Endothelial cell of umbilical vein (primary cell): ENCODE results near the gene VRK2.

Experiments
- POLR2A ChIP-seq: IDR thresholded peaks from 2 replicates; pipeline ENCODE4 v1.6.1; 2012; ENCODE audit warnings: low read depth, mild to moderate bottlenecking, control low read depth, low read length
- TF ChIP-seq, protein P1 (sequence below), 2 donors: IDR thresholded peaks; 1 replicate in 1 of 2; 2 replicates in 1 of 2; pipeline ENCODE4 v1.5.1; 2011; ENCODE audit warnings: low read length in 2 of 2, mild to moderate bottlenecking in 2 of 2, moderate library complexity in 2 of 2, control low read depth in 1 of 2, inconsistent platforms in 1 of 2, low read depth in 1 of 2; ENCODE audit not compliant: insufficient read depth in 1 of 2; ENCODE audit errors: extremely low read depth in 1 of 2

DNA sequence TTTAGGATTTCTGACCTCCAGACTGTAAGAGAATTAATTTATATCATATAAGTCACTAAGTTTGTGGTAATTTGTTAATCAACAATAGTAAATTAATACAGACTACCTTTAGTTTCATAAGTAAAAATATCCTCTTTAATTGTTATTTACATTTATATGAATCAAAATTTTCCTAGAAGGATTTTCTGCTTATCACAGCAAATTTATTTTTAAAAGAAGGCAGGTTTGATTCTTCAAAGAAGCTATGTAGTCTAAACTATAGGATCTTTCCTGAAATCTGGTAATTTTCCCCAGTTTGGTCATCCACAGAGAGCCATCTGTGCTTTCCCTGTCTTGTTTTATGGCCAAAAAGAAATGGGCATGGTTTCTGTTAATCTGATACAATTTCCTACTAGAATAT is 13.1 kb upstream of the VRK2 start:
- TF ChIP-seq, protein P1, sequence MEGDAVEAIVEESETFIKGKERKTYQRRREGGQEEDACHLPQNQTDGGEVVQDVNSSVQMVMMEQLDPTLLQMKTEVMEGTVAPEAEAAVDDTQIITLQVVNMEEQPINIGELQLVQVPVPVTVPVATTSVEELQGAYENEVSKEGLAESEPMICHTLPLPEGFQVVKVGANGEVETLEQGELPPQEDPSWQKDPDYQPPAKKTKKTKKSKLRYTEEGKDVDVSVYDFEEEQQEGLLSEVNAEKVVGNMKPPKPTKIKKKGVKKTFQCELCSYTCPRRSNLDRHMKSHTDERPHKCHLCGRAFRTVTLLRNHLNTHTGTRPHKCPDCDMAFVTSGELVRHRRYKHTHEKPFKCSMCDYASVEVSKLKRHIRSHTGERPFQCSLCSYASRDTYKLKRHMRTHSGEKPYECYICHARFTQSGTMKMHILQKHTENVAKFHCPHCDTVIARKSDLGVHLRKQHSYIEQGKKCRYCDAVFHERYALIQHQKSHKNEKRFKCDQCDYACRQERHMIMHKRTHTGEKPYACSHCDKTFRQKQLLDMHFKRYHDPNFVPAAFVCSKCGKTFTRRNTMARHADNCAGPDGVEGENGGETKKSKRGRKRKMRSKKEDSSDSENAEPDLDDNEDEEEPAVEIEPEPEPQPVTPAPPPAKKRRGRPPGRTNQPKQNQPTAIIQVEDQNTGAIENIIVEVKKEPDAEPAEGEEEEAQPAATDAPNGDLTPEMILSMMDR (IDR thresholded peaks at IDR 0.05; ENCODE audit: extremely low read depth in 1 of 2, insufficient read depth in 1 of 2, low read depth in 1 of 2, low read length in 2 of 2) = no peak
- no peak for TF ChIP-seq POLR2A
